Epithelial cell of proximal tubule (primary cell): Measurements from ENCODE around the gene COL23A1. TPM values are rescaled to one million over a fixed set of nuclear protein-coding genes. Genes with fewer than 3 reads are reported as not detected.

Experiments
- DNase-seq: peaks from one replicate; pipeline ENCODE4 v3.0.0-alpha.2; 2011; ENCODE audit warnings: low read depth
- H3K4me3 ChIP-seq: 2 replicates; pipeline ENCODE4 v1.5.1; 2011; ENCODE audit warnings: low read depth, mild to moderate bottlenecking, low read length
- total RNA-seq: library from RNA; depleted of rRNA; stranded (reverse); fragments of >200 nt; gene quantifications from 2 replicates; pipeline ENCODE4 v1.2.3, GENCODE V29; 2015
- TF ChIP-seq, protein P1 (sequence below): conservative IDR thresholded peaks from 2 replicates; pipeline ENCODE4 v1.5.1; 2012; ENCODE audit warnings: low read depth, mild to moderate bottlenecking, low read length

The COL23A1 gene
- total RNA-seq, 1 donor from 2014 or later, result not detected

DNA sequence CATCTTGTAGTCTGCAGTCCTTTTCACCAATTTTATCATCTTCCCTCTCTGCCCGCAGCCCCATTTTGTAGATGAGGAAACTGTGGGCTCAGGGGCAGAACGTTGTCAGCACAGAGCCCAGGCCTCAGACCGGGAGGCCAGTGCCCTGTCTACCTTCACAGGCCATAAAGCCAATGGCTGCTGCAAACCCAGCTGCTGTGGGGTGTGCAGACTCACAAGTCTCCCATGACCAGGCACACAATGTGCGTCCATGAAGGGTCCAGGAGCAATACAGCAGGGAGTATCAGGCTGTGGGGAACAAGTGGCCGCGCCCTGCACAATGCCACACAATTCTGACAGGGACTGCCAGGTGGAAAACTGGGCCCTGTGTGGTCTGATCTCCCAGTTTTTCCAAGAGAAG lies 71.0 kb downstream of the COL23A1 start:
- DNase-seq, result no peak
- no peak overlapping the region for H3K4me3 ChIP-seq
- TF ChIP-seq, protein P1, sequence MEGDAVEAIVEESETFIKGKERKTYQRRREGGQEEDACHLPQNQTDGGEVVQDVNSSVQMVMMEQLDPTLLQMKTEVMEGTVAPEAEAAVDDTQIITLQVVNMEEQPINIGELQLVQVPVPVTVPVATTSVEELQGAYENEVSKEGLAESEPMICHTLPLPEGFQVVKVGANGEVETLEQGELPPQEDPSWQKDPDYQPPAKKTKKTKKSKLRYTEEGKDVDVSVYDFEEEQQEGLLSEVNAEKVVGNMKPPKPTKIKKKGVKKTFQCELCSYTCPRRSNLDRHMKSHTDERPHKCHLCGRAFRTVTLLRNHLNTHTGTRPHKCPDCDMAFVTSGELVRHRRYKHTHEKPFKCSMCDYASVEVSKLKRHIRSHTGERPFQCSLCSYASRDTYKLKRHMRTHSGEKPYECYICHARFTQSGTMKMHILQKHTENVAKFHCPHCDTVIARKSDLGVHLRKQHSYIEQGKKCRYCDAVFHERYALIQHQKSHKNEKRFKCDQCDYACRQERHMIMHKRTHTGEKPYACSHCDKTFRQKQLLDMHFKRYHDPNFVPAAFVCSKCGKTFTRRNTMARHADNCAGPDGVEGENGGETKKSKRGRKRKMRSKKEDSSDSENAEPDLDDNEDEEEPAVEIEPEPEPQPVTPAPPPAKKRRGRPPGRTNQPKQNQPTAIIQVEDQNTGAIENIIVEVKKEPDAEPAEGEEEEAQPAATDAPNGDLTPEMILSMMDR, result no peak

DNA sequence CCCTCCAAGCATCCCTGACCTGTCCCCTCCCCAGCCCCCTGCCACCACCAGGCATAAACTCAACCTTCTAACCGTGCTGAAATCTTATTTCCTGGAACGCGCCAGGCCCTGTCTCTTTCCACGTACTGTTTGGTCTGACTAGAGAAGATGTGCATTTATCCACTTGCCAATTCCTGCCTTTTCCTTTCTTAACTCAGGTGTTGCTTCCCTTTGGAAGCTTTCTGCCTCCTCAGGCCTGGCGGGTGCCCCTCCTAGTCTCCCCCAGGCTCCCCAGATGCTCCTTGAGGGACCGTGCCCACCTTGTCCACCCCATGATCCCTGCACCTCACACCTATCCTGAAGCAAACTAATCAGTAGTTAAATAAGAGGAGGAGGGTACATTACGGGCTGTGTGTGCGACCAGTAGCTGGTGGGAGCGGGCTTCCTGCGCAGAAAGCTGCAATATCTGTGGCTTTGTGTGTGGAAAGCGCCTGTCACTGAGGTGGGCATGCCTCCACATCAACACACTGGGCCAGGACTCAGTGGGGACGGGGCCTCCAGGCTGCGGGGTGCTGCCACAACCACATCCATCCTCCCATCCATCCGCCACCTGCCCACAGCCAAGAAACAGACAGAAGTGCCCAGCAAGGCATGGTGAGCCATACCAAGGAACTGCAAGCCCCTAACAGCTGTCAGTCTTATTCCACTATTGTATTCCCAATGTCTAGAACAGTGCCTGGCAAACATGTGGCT lies 73.5 kb downstream of the COL23A1 start:
- TF ChIP-seq, protein P1, result no peak
- no peak overlapping the region for H3K4me3 ChIP-seq
- DNase-seq, result no peak

DNA sequence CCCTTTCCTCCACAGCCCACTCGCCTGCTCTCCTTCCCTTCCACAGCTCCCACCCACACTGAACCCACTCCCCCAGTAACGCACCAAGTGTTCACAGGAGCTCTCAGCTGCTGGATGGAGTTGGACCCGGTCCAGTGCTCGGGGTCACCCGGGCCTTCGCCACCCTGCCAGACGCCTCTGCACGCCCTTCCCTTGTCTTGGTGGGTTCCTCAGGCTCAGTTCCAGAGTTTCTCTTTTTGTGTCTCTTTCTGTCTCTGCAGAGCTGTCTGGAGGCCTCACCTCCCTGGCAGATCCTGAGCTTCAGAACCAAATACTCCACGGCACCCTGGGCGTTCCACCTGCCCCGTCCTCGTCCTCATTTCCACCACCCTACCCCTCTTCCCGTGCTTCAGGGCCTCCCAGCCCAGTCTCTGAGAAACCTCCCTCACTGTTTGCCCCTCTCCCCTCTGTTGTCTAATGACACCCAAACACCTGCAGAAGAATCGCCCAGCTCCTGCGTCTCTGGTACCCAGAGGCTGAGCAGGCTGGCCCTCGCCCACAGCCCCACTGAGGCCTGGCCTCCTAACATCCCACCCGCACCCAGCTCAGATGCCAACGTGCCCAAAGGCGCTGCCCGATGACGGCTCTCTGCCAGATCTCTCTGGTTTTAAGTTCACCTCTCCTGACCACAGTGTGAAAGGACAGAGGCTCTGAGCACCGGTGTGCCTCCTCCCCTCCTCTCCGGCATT lies 74.3 kb downstream of the COL23A1 start:
- no peak overlapping the region for H3K4me3 ChIP-seq
- TF ChIP-seq, protein P1, result no peak
- DNase-seq, result no peak

DNA sequence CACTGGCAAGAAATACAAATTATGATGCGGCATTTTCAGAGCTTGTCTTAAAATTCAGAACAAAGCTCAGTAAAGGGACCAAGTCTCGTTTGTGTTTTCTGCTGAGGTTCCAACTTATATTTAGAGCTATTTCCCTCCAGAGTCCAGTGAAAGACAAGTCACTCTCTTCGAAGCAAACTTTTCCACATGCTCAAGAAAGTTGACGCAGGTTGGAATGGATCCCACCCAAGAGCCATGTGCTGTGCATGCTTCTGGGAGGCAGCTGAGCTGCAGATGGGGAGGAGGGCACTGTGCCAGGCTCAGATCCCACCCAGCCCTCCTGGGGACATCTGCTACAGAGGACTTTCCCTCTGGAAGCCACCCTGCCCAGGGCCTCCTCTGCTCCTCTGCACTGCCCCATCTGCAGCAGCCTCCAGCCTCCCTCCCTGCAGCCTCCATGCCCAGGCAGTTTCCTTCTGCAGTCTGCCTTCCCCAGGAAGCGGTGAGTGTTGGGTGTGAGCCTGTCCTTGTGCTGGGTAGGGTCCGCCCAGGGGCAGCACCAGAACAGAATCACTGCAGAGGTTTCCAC lies 75.3 kb downstream of the COL23A1 start:
- no peak for DNase-seq
- TF ChIP-seq, protein P1, result no peak
- no peak overlapping the region for H3K4me3 ChIP-seq

DNA sequence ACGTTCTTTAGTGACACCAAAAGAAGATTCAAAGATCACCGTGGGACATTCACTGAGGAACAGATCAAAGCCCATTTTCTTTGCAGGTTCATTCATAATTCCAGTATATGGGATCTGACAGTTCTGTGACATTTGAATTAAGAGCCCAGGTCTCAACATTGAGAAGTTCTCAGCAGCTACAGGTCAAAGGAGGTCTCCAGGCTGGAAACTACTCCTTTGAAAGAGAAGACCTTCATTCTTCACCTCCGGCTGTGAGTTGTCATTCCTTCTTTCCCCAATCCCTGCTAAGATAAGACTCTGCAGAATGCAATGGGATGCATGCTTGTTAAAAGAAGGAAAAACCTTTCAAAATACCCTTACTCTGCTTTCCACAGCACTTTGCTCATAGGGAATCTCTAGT lies 79.0 kb downstream of the COL23A1 start:
- DNase-seq, result no peak
- H3K4me3 ChIP-seq, result no peak overlapping the region
- TF ChIP-seq, protein P1, result no peak

DNA sequence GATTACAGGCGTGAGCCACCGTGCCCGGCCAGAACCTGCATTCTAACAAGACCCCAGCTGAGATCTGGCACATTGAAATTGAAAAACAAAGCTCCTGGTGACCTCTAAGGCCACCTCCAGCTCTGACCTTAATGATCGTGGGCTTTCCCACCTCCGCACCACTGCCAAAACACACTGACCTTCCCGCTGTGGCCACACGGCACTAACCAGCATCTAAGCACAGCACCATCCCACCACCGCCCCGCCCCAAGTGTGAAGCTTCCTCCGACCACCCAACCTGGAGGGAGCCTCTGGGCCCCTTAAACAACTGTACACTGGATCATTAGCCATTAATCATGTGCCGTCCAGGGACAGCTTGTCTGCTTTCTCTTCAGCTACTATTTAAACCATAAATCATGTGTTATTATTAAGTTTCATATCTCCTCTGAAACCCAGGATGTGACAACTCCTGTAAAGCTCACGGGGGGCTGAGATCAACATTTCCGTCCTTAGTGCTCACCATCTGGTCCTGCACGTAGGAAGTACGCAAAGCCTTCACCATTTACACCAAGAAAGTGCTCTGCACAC lies 80.6 kb downstream of the COL23A1 start:
- TF ChIP-seq, protein P1, result no peak
- H3K4me3 ChIP-seq, result no peak overlapping the region
- no peak for DNase-seq
